ENCODE data around the gene SDCCAG8. TPM values are rescaled to one million over a fixed set of nuclear protein-coding genes. Genes with fewer than 3 reads are reported as not detected.

Gene SDCCAG8
- total RNA-seq, 2 donors from 2014 or later, result 29.0 to 34.5 TPM

GRCh38 chr1:243294723-243295121 is 38.9 kb downstream of the SDCCAG8 start:
- H3K9me3 ChIP-seq, result peaks cover 0 to 12% of the 10 kb centered on the region in 2 donors
- TF ChIP-seq, protein P1, sequence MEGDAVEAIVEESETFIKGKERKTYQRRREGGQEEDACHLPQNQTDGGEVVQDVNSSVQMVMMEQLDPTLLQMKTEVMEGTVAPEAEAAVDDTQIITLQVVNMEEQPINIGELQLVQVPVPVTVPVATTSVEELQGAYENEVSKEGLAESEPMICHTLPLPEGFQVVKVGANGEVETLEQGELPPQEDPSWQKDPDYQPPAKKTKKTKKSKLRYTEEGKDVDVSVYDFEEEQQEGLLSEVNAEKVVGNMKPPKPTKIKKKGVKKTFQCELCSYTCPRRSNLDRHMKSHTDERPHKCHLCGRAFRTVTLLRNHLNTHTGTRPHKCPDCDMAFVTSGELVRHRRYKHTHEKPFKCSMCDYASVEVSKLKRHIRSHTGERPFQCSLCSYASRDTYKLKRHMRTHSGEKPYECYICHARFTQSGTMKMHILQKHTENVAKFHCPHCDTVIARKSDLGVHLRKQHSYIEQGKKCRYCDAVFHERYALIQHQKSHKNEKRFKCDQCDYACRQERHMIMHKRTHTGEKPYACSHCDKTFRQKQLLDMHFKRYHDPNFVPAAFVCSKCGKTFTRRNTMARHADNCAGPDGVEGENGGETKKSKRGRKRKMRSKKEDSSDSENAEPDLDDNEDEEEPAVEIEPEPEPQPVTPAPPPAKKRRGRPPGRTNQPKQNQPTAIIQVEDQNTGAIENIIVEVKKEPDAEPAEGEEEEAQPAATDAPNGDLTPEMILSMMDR (IDR thresholded peaks at IDR 0.05), result no peak
- no peak overlapping the region for H3K4me3 ChIP-seq
- no peaks in the 10 kb centered on the region for H3K27me3 ChIP-seq
- H3K27ac ChIP-seq, result no peak overlapping the region
- DNase-seq (ENCODE audit: low spot score), result no peak
- H3K36me3 ChIP-seq, result peaks cover 11% of the 10 kb centered on the region
- no peaks in the 10 kb centered on the region for H3K4me1 ChIP-seq

- Histone ChIP-seq H3K4me1 (no peaks in the 10 kb centered on the region), H3K9me3 (peaks cover 0 to 5% of the 10 kb centered on the region in 2 donors), H3K36me3 (peaks cover 9% of the 10 kb centered on the region), H3K4me3 (no peak overlapping the region), H3K27me3 (no peaks in the 10 kb centered on the region), H3K27ac (no peak overlapping the region)
- TF ChIP-seq, protein P1 (IDR thresholded peaks at IDR 0.05), result no peak
- no peak for DNase-seq (ENCODE audit: low spot score)
Measured at GRCh38 chr1:243299069-243299468, 43.2 kb downstream of the SDCCAG8 start.

- Histone ChIP-seq H3K4me3 (no peak overlapping the region), H3K9me3 (peaks cover 0 to 5% of the 10 kb centered on the region in 2 donors), H3K27me3 (no peaks in the 10 kb centered on the region), H3K4me1 (no peaks in the 10 kb centered on the region), H3K36me3 (peaks cover 13% of the 10 kb centered on the region), H3K27ac (no peak overlapping the region)
- TF ChIP-seq, protein P1 (IDR thresholded peaks at IDR 0.05), result no peak
- DNase-seq (ENCODE audit: low spot score), result no peak
Measured at GRCh38 chr1:243301059-243301458, 45.2 kb downstream of the SDCCAG8 start.

- Histone ChIP-seq H3K9me3 (no peaks in the 10 kb centered on the region), H3K27ac (no peak overlapping the region), H3K4me3 (no peak overlapping the region), H3K36me3 (peaks cover 24% of the 10 kb centered on the region), H3K27me3 (no peaks in the 10 kb centered on the region), H3K4me1 (peaks cover 0 to 9% of the 10 kb centered on the region in 2 donors)
- DNase-seq (ENCODE audit: low spot score), result no peak
- TF ChIP-seq, protein P1 (IDR thresholded peaks at IDR 0.05), result no peak
Measured at GRCh38 chr1:243311809-243312208, 56.0 kb downstream of the SDCCAG8 start.

GRCh38 chr1:243312952-243313634 is 57.3 kb downstream of the SDCCAG8 start:
- TF ChIP-seq, protein P1 (IDR thresholded peaks at IDR 0.05), result no peak
- Histone ChIP-seq H3K4me1 (peaks cover 0 to 9% of the 10 kb centered on the region in 2 donors), H3K27ac (no peak overlapping the region), H3K27me3 (no peaks in the 10 kb centered on the region), H3K4me3 (no peak overlapping the region), H3K9me3 (no peaks in the 10 kb centered on the region), H3K36me3 (peaks cover 27% of the 10 kb centered on the region)
- DNase-seq (ENCODE audit: low spot score), result no peak
